Effector memory CD4-positive, alpha-beta T cell (primary cell): ENCODE results near the gene HS6ST3.

Experiments used
- DNase-seq, 3 donors: peaks; one replicate each; pipeline ENCODE4 v3.0.0-alpha.2; 2020
- H3K27ac ChIP-seq: 2 replicates; pipeline ENCODE4 v1.7.0; 2013; ENCODE audit warnings: mild to moderate bottlenecking, low read length, moderate library complexity; ENCODE audit not compliant: insufficient read depth, poor library complexity, severe bottlenecking
- H3K27me3 ChIP-seq: replicated peaks from 2 replicates; pipeline ENCODE4 v1.7.0; 2013; ENCODE audit warnings: mild to moderate bottlenecking, low read length; ENCODE audit not compliant: insufficient read depth, control insufficient read depth, poor library complexity, severe bottlenecking
- H3K36me3 ChIP-seq: 2 replicates; pipeline ENCODE4 v1.7.0; 2013; ENCODE audit warnings: mild to moderate bottlenecking, low read length, moderate library complexity; ENCODE audit not compliant: control insufficient read depth, insufficient read depth
- H3K4me1 ChIP-seq: 2 replicates; pipeline ENCODE4 v1.7.0; 2013; ENCODE audit warnings: low read length, mild to moderate bottlenecking; ENCODE audit not compliant: control insufficient read depth, insufficient read depth, poor library complexity, severe bottlenecking
- H3K4me3 ChIP-seq: 2 replicates; pipeline ENCODE4 v1.7.0; 2013; ENCODE audit warnings: low read length, low read depth, mild to moderate bottlenecking; ENCODE audit not compliant: insufficient read depth, poor library complexity, severe bottlenecking
- H3K9me3 ChIP-seq: 2 replicates; pipeline ENCODE4 v1.7.0; 2013; ENCODE audit warnings: mild to moderate bottlenecking, low read length, moderate library complexity; ENCODE audit not compliant: control insufficient read depth

Gene HS6ST3

GRCh38 chr13:96834626-96835025 lies 744.7 kb downstream of the HS6ST3 start:
- Histone ChIP-seq H3K27me3 (no peaks in the 10 kb centered on the region), H3K27ac (no peak overlapping the region), H3K36me3 (no peaks in the 10 kb centered on the region), H3K4me3 (no peak overlapping the region), H3K9me3 (no peaks in the 10 kb centered on the region), H3K4me1 (no peaks in the 10 kb centered on the region)
- DNase-seq: no peak

- no peak overlapping the region for H3K4me3 ChIP-seq
- no peak for DNase-seq
- no peak overlapping the region for H3K27ac ChIP-seq
- H3K36me3 ChIP-seq: no peaks in the 10 kb centered on the region
- H3K4me1 ChIP-seq: no peaks in the 10 kb centered on the region
- no peaks in the 10 kb centered on the region for H3K9me3 ChIP-seq
- no peaks in the 10 kb centered on the region for H3K27me3 ChIP-seq
These were observed 745.6 kb downstream of the HS6ST3 start for GRCh38 chr13:96835546-96835945.

GRCh38 chr13:96836733-96837132 lies 746.8 kb downstream of the HS6ST3 start:
- Histone ChIP-seq H3K4me1 (no peaks in the 10 kb centered on the region), H3K36me3 (no peaks in the 10 kb centered on the region), H3K4me3 (no peak overlapping the region), H3K9me3 (no peaks in the 10 kb centered on the region), H3K27ac (no peak overlapping the region), H3K27me3 (no peaks in the 10 kb centered on the region)
- DNase-seq: no peak

GRCh38 chr13:96837809-96838208 lies 747.9 kb downstream of the HS6ST3 start:
- Histone ChIP-seq H3K4me3 (no peak overlapping the region), H3K4me1 (no peaks in the 10 kb centered on the region), H3K27me3 (no peaks in the 10 kb centered on the region), H3K27ac (no peak overlapping the region), H3K36me3 (no peaks in the 10 kb centered on the region), H3K9me3 (no peaks in the 10 kb centered on the region)
- DNase-seq: no peak

GRCh38 chr13:96844195-96844594 lies 754.3 kb downstream of the HS6ST3 start:
- no peaks in the 10 kb centered on the region for H3K27me3 ChIP-seq
- H3K4me1 ChIP-seq: no peaks in the 10 kb centered on the region
- H3K4me3 ChIP-seq: no peak overlapping the region
- DNase-seq: no peak
- H3K36me3 ChIP-seq: no peaks in the 10 kb centered on the region
- H3K27ac ChIP-seq: no peak overlapping the region
- no peaks in the 10 kb centered on the region for H3K9me3 ChIP-seq

- Histone ChIP-seq H3K9me3 (no peaks in the 10 kb centered on the region), H3K4me1 (no peaks in the 10 kb centered on the region), H3K27ac (no peak overlapping the region), H3K27me3 (no peaks in the 10 kb centered on the region), H3K4me3 (no peak overlapping the region), H3K36me3 (no peaks in the 10 kb centered on the region)
- no peak for DNase-seq
These were observed 754.7 kb downstream of the HS6ST3 start for GRCh38 chr13:96844616-96845015.

- no peak for DNase-seq
- no peak overlapping the region for H3K27ac ChIP-seq
- no peaks in the 10 kb centered on the region for H3K27me3 ChIP-seq
- H3K4me1 ChIP-seq: no peaks in the 10 kb centered on the region
- H3K9me3 ChIP-seq: no peaks in the 10 kb centered on the region
- H3K4me3 ChIP-seq: no peak overlapping the region
- no peaks in the 10 kb centered on the region for H3K36me3 ChIP-seq
These were observed 758.4 kb downstream of the HS6ST3 start for GRCh38 chr13:96848286-96848685.

- H3K36me3 ChIP-seq: no peaks in the 10 kb centered on the region
- H3K4me3 ChIP-seq: no peak overlapping the region
- DNase-seq: no peak
- no peaks in the 10 kb centered on the region for H3K9me3 ChIP-seq
- H3K27me3 ChIP-seq: no peaks in the 10 kb centered on the region
- H3K4me1 ChIP-seq: no peaks in the 10 kb centered on the region
- H3K27ac ChIP-seq: no peak overlapping the region
These were observed 759.2 kb downstream of the HS6ST3 start for GRCh38 chr13:96849091-96849490.

GRCh38 chr13:96850538-96851145 lies 760.7 kb downstream of the HS6ST3 start:
- no peaks in the 10 kb centered on the region for H3K27me3 ChIP-seq
- no peaks in the 10 kb centered on the region for H3K9me3 ChIP-seq
- no peaks in the 10 kb centered on the region for H3K36me3 ChIP-seq
- no peak overlapping the region for H3K27ac ChIP-seq
- no peaks in the 10 kb centered on the region for H3K4me1 ChIP-seq
- no peak for DNase-seq
- no peak overlapping the region for H3K4me3 ChIP-seq

- DNase-seq: no peak
- H3K27me3 ChIP-seq: no peaks in the 10 kb centered on the region
- H3K4me3 ChIP-seq: no peak overlapping the region
- H3K4me1 ChIP-seq: no peaks in the 10 kb centered on the region
- H3K36me3 ChIP-seq: no peaks in the 10 kb centered on the region
- no peak overlapping the region for H3K27ac ChIP-seq
- no peaks in the 10 kb centered on the region for H3K9me3 ChIP-seq
These were observed 762.0 kb downstream of the HS6ST3 start for GRCh38 chr13:96851856-96852445.
